ENCODE results near the gene LAGE3.

- no peak for TF ChIP-seq CTCF (IDR thresholded peaks at IDR 0.05 in 4 of 5, conservative IDR thresholded peaks at IDR 0.05 in 1 of 5)
- TF ChIP-seq POLR2A (IDR thresholded peaks at IDR 0.05) = no peak
Measured at GRCh38 chrX:154435171-154435733, 43.8 kb downstream of the LAGE3 start.
